Large intestine (tissue), 3 donors: ENCODE data around the gene MYO9B. TPM values are rescaled to one million over a fixed set of nuclear protein-coding genes. Genes with fewer than 3 reads are reported as not detected.

ENCODE experiments used
- DNase-seq, 2 donors: peaks; one replicate each; pipeline versions ENCODE4 v3.0.0 to v3.0.0-alpha.2; 2013
- H3K27ac ChIP-seq: one replicate; pipeline ENCODE4 v1.5.1; 2013; ENCODE audit warnings: low read length
- H3K27me3 ChIP-seq: 2 replicates; pipeline ENCODE4 v1.6.1; 2013; ENCODE audit warnings: low read length; ENCODE audit not compliant: control insufficient read depth, insufficient read depth
- H3K36me3 ChIP-seq: 2 replicates; pipeline ENCODE4 v1.6.1; 2013; ENCODE audit warnings: low read length; ENCODE audit not compliant: control insufficient read depth, insufficient read depth
- H3K4me1 ChIP-seq: one replicate; pipeline ENCODE4 v1.6.1; 2013; ENCODE audit warnings: low read length; ENCODE audit not compliant: control insufficient read depth, insufficient read depth
- H3K4me3 ChIP-seq: one replicate; pipeline ENCODE4 v1.5.1; 2013; ENCODE audit warnings: low read length
- H3K9me3 ChIP-seq: one replicate; pipeline ENCODE4 v1.6.1; 2013; ENCODE audit warnings: mild to moderate bottlenecking, low read depth, low read length, moderate library complexity; ENCODE audit not compliant: control insufficient read depth
- WGBS: methylation state at CpG from one replicate; pipeline ENCODE4 v1.1.5; 2013; ENCODE audit warnings: low lambda C conversion rate; ENCODE audit not compliant: insufficient coverage; 5-methylcytosine and 5-hydroxymethylcytosine counted together
- polyA plus RNA-seq: library from polyadenylated mRNA; unstranded; fragments of 120-200 nt; gene quantifications from one replicate; pipeline ENCODE4 v1.2.1, GENCODE V29; 2013

MYO9B gene
- polyA plus RNA-seq, 1 donor: 49.8 TPM

DNA sequence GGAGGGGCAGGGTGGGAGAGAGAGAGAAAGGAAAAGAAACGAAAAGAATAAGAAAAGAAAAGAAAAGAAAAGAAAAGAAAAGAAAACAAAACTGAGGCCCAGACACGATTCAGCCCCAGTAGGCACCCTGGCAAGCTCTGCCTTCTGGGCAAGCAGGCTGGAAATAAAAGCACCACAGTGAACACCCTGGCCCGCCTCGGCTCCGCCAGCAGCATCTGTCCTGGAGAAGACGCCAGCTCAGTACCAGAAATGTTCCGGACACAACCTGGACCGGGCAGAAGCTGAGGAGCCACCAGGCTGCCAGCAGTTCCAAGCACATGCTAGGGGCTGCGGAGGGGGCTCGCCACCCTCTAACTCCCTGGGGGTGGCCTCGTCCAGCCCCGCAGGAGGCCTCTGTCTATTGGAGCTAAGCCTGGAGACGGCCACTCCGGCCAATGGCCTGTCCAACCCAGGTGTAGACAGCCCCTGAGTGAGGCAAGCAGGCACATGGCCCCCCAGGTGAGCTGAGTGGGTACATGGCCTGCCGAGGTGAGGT lies 37.5 kb upstream of the MYO9B start:
- no peak overlapping the region for H3K4me3 ChIP-seq
- no peak for DNase-seq
- WGBS: 66% methylated on average over 2 of the region's 15 CpGs

DNA sequence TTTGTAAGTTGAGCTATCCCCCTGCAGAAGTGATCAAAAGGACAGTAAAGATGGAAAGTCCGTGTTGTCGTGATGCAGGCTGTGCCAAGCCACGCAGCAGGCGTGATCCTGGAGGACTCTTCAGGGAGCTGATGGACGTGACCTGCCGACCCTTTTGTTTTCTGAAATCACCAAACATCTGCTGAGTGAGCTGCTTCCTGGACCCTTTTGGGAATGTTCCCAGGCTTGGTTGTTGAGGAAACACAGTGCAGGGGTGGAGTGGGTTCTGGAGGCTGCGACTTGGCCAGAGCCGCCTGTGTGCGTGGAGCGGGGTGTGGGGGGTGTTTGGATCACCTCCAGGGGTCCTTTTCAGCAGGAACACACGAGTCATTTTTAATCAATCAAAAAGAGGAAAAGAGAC lies 33.6 kb upstream of the MYO9B start:
- Histone ChIP-seq H3K4me3 (no peak overlapping the region), H3K4me1 (peaks cover 5% of the 10 kb centered on the region), H3K27me3 (no peaks in the 10 kb centered on the region), H3K27ac (no peak overlapping the region), H3K36me3 (no peaks in the 10 kb centered on the region), H3K9me3 (no peaks in the 10 kb centered on the region)
- peak; percentile 20 to 37 for DNase-seq
- WGBS: 54% methylated on average over 3 of the region's 11 CpGs

More for the DNA sequence above, 37.5 kb upstream of the MYO9B start:
- Histone ChIP-seq H3K9me3 (no peaks in the 10 kb centered on the region), H3K27ac (no peak overlapping the region), H3K36me3 (no peaks in the 10 kb centered on the region), H3K27me3 (no peaks in the 10 kb centered on the region), H3K4me1 (peaks cover 5% of the 10 kb centered on the region)

- no peak overlapping the region for H3K4me3 ChIP-seq
- DNase-seq: no peak
- no peaks in the 10 kb centered on the region for H3K27me3 ChIP-seq
- H3K9me3 ChIP-seq: no peaks in the 10 kb centered on the region
- H3K27ac ChIP-seq: no peak overlapping the region
- no peaks in the 10 kb centered on the region for H3K36me3 ChIP-seq
- WGBS: no CpG with 5 or more reads among the region's 7 CpGs
- H3K4me1 ChIP-seq: peaks cover 5% of the 10 kb centered on the region
These were observed 31.8 kb upstream of the MYO9B start for GRCh38 chr19:17043744-17044143.

DNA sequence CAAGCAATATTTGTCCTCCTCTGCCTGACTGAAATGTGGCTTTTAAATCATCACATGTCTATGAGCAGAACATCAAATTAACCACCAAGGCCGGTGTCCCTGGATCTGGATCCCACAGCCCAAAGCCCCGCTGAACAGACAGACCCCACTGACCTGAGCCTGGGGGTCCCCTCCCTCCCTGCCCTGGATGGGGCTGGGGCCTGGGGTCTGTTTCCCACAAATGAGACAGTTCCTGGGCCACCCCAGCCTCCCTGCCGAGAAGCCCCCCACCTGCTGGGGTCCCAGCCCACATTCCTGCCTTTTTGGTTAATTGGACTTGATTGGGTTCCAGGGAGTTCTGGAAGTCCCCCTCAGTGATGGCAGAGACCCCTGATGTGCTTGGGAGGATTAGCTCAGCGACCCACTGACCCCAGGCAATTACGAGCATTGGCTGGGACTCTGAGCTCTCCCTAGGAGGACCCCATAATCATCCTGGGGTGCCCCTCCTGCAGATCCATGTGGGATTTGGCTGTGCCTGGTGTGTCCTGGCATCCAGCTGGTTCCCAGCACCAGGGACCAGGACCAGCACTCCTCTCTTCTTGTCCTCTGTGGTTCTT lies 29.6 kb upstream of the MYO9B start:
- Histone ChIP-seq H3K27ac (no peak overlapping the region), H3K27me3 (no peaks in the 10 kb centered on the region), H3K36me3 (peaks cover 16% of the 10 kb centered on the region), H3K9me3 (no peaks in the 10 kb centered on the region), H3K4me1 (peaks cover 5% of the 10 kb centered on the region), H3K4me3 (no peak overlapping the region)
- DNase-seq: no peak
- no CpG with 5 or more reads among the region's 5 CpGs for WGBS

GRCh38 chr19:17048885-17049453 lies 26.6 kb upstream of the MYO9B start:
- Histone ChIP-seq H3K36me3 (peaks cover 33% of the 10 kb centered on the region), H3K27ac (no peak overlapping the region), H3K27me3 (no peaks in the 10 kb centered on the region), H3K9me3 (no peaks in the 10 kb centered on the region), H3K4me3 (no peak overlapping the region), H3K4me1 (no peaks in the 10 kb centered on the region)
- WGBS: 100% methylated on average over 1 of the region's 16 CpGs
- no peak for DNase-seq

- peaks cover 38% of the 10 kb centered on the region for H3K36me3 ChIP-seq
- WGBS: 60% methylated on average over 2 of the region's 18 CpGs
- DNase-seq: no peak
- H3K9me3 ChIP-seq: no peaks in the 10 kb centered on the region
- H3K4me1 ChIP-seq: no peaks in the 10 kb centered on the region
- no peak overlapping the region for H3K27ac ChIP-seq
- no peaks in the 10 kb centered on the region for H3K27me3 ChIP-seq
- H3K4me3 ChIP-seq: no peak overlapping the region
These were observed 25.8 kb upstream of the MYO9B start for GRCh38 chr19:17049711-17050280.

DNA sequence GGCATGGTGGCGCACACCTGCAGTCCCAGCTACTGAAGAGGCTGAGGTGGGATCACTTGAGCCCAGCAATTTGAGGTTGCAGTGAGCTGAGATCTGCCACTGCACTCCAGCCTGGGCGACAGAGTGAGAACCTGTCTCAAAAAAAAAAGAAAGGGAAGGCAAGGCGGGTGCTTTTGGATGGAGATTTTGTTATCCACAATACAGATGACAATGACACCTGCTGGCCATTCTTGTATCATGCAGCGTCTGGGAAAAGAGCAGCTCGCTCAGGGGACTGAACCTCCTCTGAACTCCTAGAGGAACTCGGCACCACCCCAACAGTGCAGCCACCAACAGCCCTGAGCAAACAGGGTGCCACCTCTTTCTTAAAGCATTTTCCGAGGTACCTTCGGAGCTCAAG lies 23.1 kb upstream of the MYO9B start:
- Histone ChIP-seq H3K4me3 (no peak overlapping the region), H3K4me1 (no peaks in the 10 kb centered on the region), H3K27me3 (no peaks in the 10 kb centered on the region), H3K27ac (no peak overlapping the region), H3K9me3 (no peaks in the 10 kb centered on the region), H3K36me3 (peaks cover 43% of the 10 kb centered on the region)
- DNase-seq: no peak
- WGBS: 70% methylated on average over 2 of the region's 8 CpGs

DNA sequence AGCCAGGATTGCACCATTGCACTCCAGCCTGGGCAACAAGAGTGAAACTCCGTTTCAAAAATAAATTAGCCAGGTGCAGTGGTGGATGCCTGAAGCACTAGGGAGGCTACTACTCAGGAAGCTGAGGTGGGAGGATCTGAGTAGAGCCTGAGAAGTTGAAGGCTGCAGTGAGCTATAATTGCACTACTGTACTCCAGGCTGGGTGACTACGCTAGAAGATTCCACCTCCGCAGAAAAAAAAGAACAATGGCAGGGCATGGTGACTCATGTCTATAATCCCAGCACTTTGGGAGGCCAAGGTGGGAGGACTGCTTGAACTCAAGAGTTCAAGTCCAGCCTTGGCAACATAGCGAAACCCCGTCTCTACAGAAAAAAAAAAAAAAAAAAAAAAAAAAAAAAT lies 20.8 kb upstream of the MYO9B start:
- H3K4me3 ChIP-seq: no peak overlapping the region
- H3K27ac ChIP-seq: no peak overlapping the region
- H3K36me3 ChIP-seq: peaks cover 57% of the 10 kb centered on the region
- no peaks in the 10 kb centered on the region for H3K27me3 ChIP-seq
- DNase-seq: no peak
- H3K9me3 ChIP-seq: no peaks in the 10 kb centered on the region
- H3K4me1 ChIP-seq: no peaks in the 10 kb centered on the region
- no CpG with 5 or more reads among the region's 5 CpGs for WGBS

DNA sequence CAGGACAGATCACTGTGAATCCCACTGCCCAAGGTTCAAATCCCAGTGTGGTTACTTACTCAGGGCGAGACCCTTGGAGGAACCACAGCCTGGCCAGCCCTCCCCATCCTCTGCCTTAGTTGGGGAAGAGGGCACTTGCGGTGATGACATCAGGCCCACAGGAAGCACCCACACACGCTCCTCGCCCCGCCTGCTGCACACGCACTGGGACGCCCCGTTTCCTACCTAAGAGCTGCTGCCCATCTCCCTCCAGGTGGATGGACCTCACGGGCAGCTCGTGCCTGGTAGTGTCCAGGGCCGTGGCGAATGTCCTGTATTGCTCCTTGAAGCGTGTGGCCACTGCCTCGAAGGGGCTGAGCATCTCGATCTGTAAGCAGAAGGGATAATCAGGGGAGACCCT lies 19.9 kb upstream of the MYO9B start:
- no CpG with 5 or more reads among the region's 15 CpGs for WGBS
- no peaks in the 10 kb centered on the region for H3K9me3 ChIP-seq
- no peaks in the 10 kb centered on the region for H3K4me1 ChIP-seq
- H3K27me3 ChIP-seq: no peaks in the 10 kb centered on the region
- DNase-seq: no peak
- H3K4me3 ChIP-seq: no peak overlapping the region
- peaks cover 53% of the 10 kb centered on the region for H3K36me3 ChIP-seq
- H3K27ac ChIP-seq: no peak overlapping the region

DNA sequence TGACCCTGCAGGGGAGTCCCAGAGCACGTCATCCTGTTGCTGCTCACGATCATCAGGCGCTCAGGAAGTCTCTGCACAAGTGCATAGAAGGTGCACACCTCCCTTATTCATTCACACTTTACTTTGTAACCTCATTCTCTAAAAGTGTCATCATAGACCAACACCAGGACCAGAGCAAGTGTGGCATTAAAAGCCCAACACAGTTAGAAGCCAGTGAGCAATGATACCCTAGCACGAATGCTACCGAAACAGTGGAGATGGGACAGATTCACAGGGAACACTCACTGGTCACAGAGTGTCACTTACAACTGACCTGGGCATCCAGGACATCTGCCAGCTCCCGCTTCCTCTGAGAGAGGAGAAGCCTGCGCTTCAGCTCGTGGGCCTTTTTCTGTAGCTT lies 17.3 kb upstream of the MYO9B start:
- Histone ChIP-seq H3K9me3 (no peaks in the 10 kb centered on the region), H3K27ac (no peak overlapping the region), H3K4me3 (no peak overlapping the region), H3K27me3 (no peaks in the 10 kb centered on the region), H3K4me1 (no peaks in the 10 kb centered on the region), H3K36me3 (peaks cover 38% of the 10 kb centered on the region)
- DNase-seq: no peak
- no CpG with 5 or more reads among the region's 8 CpGs for WGBS
